ENCODE results near the gene KRTCAP2.

Gene KRTCAP2

GRCh38 chr1:155130272-155131006, 42.7 kb downstream of the KRTCAP2 start:
- no peak for DNase-seq

- no peak for DNase-seq
These were observed 44.2 kb downstream of the KRTCAP2 start for GRCh38 chr1:155128755-155129473.

GRCh38 chr1:155127967-155128754, 44.9 kb downstream of the KRTCAP2 start:
- no peak for DNase-seq

GRCh38 chr1:155127105-155127966, 45.8 kb downstream of the KRTCAP2 start, which contains the start of gene EFNA1:
Gene EFNA1 (plus strand): TSS chr1:155127876. CDS start chr1:155127978, 102 bp downstream.
- DNase-seq, result peak; percentile 42 to 59

GRCh38 chr1:155126556-155127104, 46.5 kb downstream of the KRTCAP2 start:
- peak; percentile 36 to 38 for DNase-seq

GRCh38 chr1:155125946-155126555, 47.1 kb downstream of the KRTCAP2 start:
- no peak for DNase-seq

- DNase-seq, result no peak
These were observed 47.6 kb downstream of the KRTCAP2 start for GRCh38 chr1:155125511-155125945.

- DNase-seq, result no peak
These were observed 48.3 kb downstream of the KRTCAP2 start for GRCh38 chr1:155124503-155125463.

GRCh38 chr1:155123801-155124200, 49.3 kb downstream of the KRTCAP2 start:
- no peak for DNase-seq

- DNase-seq, result no peak
These were observed 50.8 kb downstream of the KRTCAP2 start for GRCh38 chr1:155122308-155122707.

GRCh38 chr1:155121249-155121648, 51.9 kb downstream of the KRTCAP2 start:
- no peak for DNase-seq

- no peak for DNase-seq
These were observed 52.9 kb downstream of the KRTCAP2 start for GRCh38 chr1:155120253-155120652.
